GM12878 (cell line): ENCODE results near the gene SSR1. TPM values are rescaled to one million over a fixed set of nuclear protein-coding genes. Genes with fewer than 3 reads are reported as not detected.

Experiments
- ATAC-seq: fragments of 200-7000 bp; cut with Tn5 transposase; 3 replicates; pipeline ENCODE4 v1.9.1; 2020; ENCODE audit warnings: mild to moderate bottlenecking, moderate library complexity
- BruUV-seq: library from RNA; stranded (reverse); fragments of 400-500 nt; replicated peaks from 2 replicates; lab custom pipeline; 2021; lab: Mats Ljungman, UMichigan
- CTCF ChIA-PET: fragments of 300-600 bp; sonication (Branson Sonifier 250); formaldehyde crosslinking; extraction: SDS; loops from one replicate; lab custom pipeline; 2021; ENCODE audit warnings: inconsistent platforms; lab: Yijun Ruan, JAX
- POLR2A ChIA-PET: fragments of 350-600 bp; formaldehyde crosslinking; extraction: SDS; loops from one replicate; lab custom pipeline; 2021; ENCODE audit warnings: inconsistent platforms; lab: Charles Lee
- RAD21 ChIA-PET: fragments of 300-600 bp; sonication (Branson Sonifier 250); formaldehyde crosslinking; loops from one replicate; lab custom pipeline; 2023; ENCODE audit warnings: antibody characterized with exemption; ENCODE audit not compliant: unreplicated experiment; lab: Charles Lee
- SMC1A ChIA-PET: fragments of 300-600 bp; sonication (Branson Sonifier 250); formaldehyde crosslinking; loops from one replicate; lab custom pipeline; 2023; ENCODE audit not compliant: unreplicated experiment, uncharacterized antibody; lab: Charles Lee
- DNase-seq: peaks from one replicate; pipeline ENCODE4 v3.0.0-alpha.2; 2011; ENCODE audit warnings: low read depth, low spot score
- FAIRE-seq: peaks from 3 replicates; lab custom pipeline; 2011; peaks lifted over from hg19 to GRCh38; lab: Jason Lieb, UNC
- H2AFZ ChIP-seq: 2 replicates; pipeline ENCODE4 v1.6.0; 2011; ENCODE audit warnings: low read depth, low read length, control low read depth; ENCODE audit not compliant: control insufficient read depth
- H3K27ac ChIP-seq: 2 replicates; pipeline ENCODE4 v1.5.1; 2011; ENCODE audit warnings: control low read depth; ENCODE audit not compliant: control insufficient read depth, insufficient read depth
- H3K27me3 ChIP-seq, 2 experiments: replicated peaks in 1 of 2; 2 replicates each; pipeline versions ENCODE4 v1.6.0 to v1.6.1; 2011; ENCODE audit warnings: low read length in 1 of 2; ENCODE audit not compliant: control insufficient read depth in 2 of 2, insufficient read depth in 2 of 2
- H3K36me3 ChIP-seq, 2 experiments: 2 replicates each; pipeline ENCODE4 v1.5.1; 2011; ENCODE audit warnings: low read length in 1 of 2; ENCODE audit not compliant: control insufficient read depth in 2 of 2, insufficient read depth in 2 of 2
- H3K4me1 ChIP-seq: 2 replicates; pipeline ENCODE4 v1.6.1; 2011; ENCODE audit warnings: mild to moderate bottlenecking, low read length, moderate library complexity, mixed read lengths; ENCODE audit not compliant: control insufficient read depth, insufficient read depth
- H3K4me2 ChIP-seq: 2 replicates; pipeline ENCODE4 v1.6.0; 2011; ENCODE audit warnings: control low read depth; ENCODE audit not compliant: control insufficient read depth, insufficient read depth
- H3K4me3 ChIP-seq: fragments of 200-600 bp; sonication (generic); 2 replicates; pipeline ENCODE4 v1.5.1; 2016
- H3K79me2 ChIP-seq: 2 replicates; pipeline ENCODE4 v1.6.0; 2011; ENCODE audit warnings: low read length; ENCODE audit not compliant: control insufficient read depth, insufficient read depth
- H3K9ac ChIP-seq: 2 replicates; pipeline ENCODE4 v1.8.0; 2011; ENCODE audit warnings: low read length, control low read depth, mixed read lengths; ENCODE audit not compliant: control insufficient read depth, insufficient read depth
- H3K9me3 ChIP-seq: replicated peaks from 3 replicates; pipeline ENCODE4 v1.5.1; 2011; ENCODE audit warnings: mild to moderate bottlenecking, low read length; ENCODE audit not compliant: control insufficient read depth, insufficient read depth
- H4K20me1 ChIP-seq: 2 replicates; pipeline ENCODE4 v1.6.0; 2011; ENCODE audit not compliant: control insufficient read depth, insufficient read depth
- BCL11A ChIP-seq: IDR thresholded peaks from 2 replicates; pipeline ENCODE4 v1.6.1; 2011; ENCODE audit warnings: low read depth, low read length
- CEBPB ChIP-seq, 2 experiments: fragments of 150-350 bp in 1 of 2; IDR thresholded peaks; 2 replicates each; pipeline ENCODE4 v1.6.1; 2012 to 2014; ENCODE audit warnings: low read depth in 2 of 2, low read length in 2 of 2, borderline replicate concordance in 1 of 2, inconsistent platforms in 1 of 2
- EED ChIP-seq: sonication (generic); IDR thresholded peaks from 2 replicates; pipeline ENCODE4 v1.6.1; 2016; ENCODE audit warnings: antibody characterized with exemption, low read depth
- IKZF2 ChIP-seq, 2 experiments: fragments of 450-650 bp; IDR thresholded peaks; 2 replicates each; pipeline ENCODE4 v1.6.1; 2017; ENCODE audit warnings: mild to moderate bottlenecking in 2 of 2, moderate library complexity in 2 of 2
- MTA2 ChIP-seq: fragments of 450-650 bp; IDR thresholded peaks from 2 replicates; pipeline ENCODE4 v1.6.1; 2016; ENCODE audit warnings: low read depth, mild to moderate bottlenecking, moderate library complexity
- NKRF ChIP-seq: fragments of 450-650 bp; conservative IDR thresholded peaks from 2 replicates; pipeline ENCODE4 v1.6.1; 2017; ENCODE audit warnings: mild to moderate bottlenecking, moderate library complexity
- PKNOX1 ChIP-seq: fragments of 450-650 bp; IDR thresholded peaks from 2 replicates; pipeline ENCODE4 v1.6.1; 2016; ENCODE audit warnings: mild to moderate bottlenecking
- PML ChIP-seq: IDR thresholded peaks from 2 replicates; pipeline ENCODE4 v1.6.1; 2012; ENCODE audit warnings: low read length, inconsistent platforms
- RAD21 ChIP-seq: IDR thresholded peaks from 2 replicates; pipeline ENCODE4 v1.6.1; 2011; ENCODE audit warnings: mild to moderate bottlenecking, low read depth, low read length, moderate library complexity; ENCODE audit not compliant: insufficient read depth
- RB1 ChIP-seq: fragments of 450-650 bp; formaldehyde crosslinking; IDR thresholded peaks from 2 replicates; pipeline ENCODE4 v1.6.1; 2017; ENCODE audit warnings: mild to moderate bottlenecking, borderline replicate concordance
- RELA ChIP-seq: fragments of 450-650 bp; IDR thresholded peaks from 2 replicates; pipeline ENCODE4 v1.8.0; 2014; ENCODE audit warnings: borderline replicate concordance; ENCODE audit not compliant: partially characterized antibody
- ZBTB11 ChIP-seq: fragments of 450-650 bp; formaldehyde crosslinking; IDR thresholded peaks from 2 replicates; pipeline ENCODE4 v1.5.0; 2022; ENCODE audit warnings: mild to moderate bottlenecking, missing genetic modification characterization
- ZNF274 ChIP-seq: IDR thresholded peaks from one replicate; pipeline ENCODE4 v1.8.0; 2011; ENCODE audit not compliant: insufficient read length, insufficient read depth
- ZZZ3 ChIP-seq: IDR thresholded peaks from 2 replicates; pipeline ENCODE4 v1.6.1; 2011; ENCODE audit warnings: low read depth; ENCODE audit not compliant: control insufficient read depth, insufficient read length
- WGBS: methylation state at CpG from one replicate; pipeline ENCODE4 v1.1.6; 2016; ENCODE audit warnings: low lambda C conversion rate; ENCODE audit not compliant: insufficient replicate concordance, insufficient coverage; ENCODE audit errors: missing lambda C conversion rate; 5-methylcytosine and 5-hydroxymethylcytosine counted together
- in situ Hi-C: fragments of 300-500 bp; cut with MboI; formaldehyde crosslinking; loops from 9 replicates; pipeline ENCODE4 v1.14.3; 2018; ENCODE audit warnings: mixed read lengths
- intact Hi-C: fragments of 100-400 bp; cut with micrococcal nuclease; formaldehyde crosslinking; loops from one replicate; pipeline ENCODE4 v1.14.2; 2022; ENCODE audit not compliant: unreplicated experiment
- polyA plus RNA-seq, 11 experiments: library from polyadenylated mRNA; depleted of rRNA in 4 of 11; unstranded in 6 of 11; stranded (reverse) in 5 of 11; fragments of >200 nt; fragmentation: Nextera tagmentation in 4 of 11; fragmentation: Illumina TruSeq in 1 of 11; extraction: Ambion mirVana in 4 of 11; extraction: Trizol in 1 of 11; gene quantifications; 1 replicate in 1 of 11; 2 replicates in 10 of 11; pipeline versions ENCODE4 v1.2.1 to v1.2.3, GENCODE V29; 2011 to 2016; ENCODE audit warnings: inconsistent platforms in 2 of 11, missing spikeins in 2 of 11, low read depth in 1 of 11
- total RNA-seq, 4 experiments: library from RNA; depleted of rRNA in 3 of 4; stranded (reverse); fragments of >200 nt in 3 of 4; fragmentation: Illumina TruSeq in 1 of 4; extraction: Trizol in 1 of 4; gene quantifications; 2 replicates each; pipeline versions ENCODE4 v1.2.1 to v1.2.3, GENCODE V29; 2013 to 2021

Gene SSR1
- total and polyA plus RNA-seq, 10 of the 15 experiments (the other 5 are each of a cell fraction or from before 2014, with no cell fraction given): 42.0 to 209 (median 128) TPM

- TF ChIP-seq CEBPB (IDR thresholded peaks at IDR 0.05; ENCODE audit: borderline replicate concordance in 1 of 2, low read depth in 2 of 2, low read length in 2 of 2): no peak
These were observed 22.9 kb downstream of the SSR1 start (continued) for GRCh38 chr6:7290079-7290478.

- no peak for FAIRE-seq
- ChIA-PET SMC1A (interaction anchor here (0.5 to 2.7 kb wide), 10 partner anchors 8 to 331 kb away, joined by 3 to 9 read pairs (median 4); no protein-coding TSS in a partner anchor), CTCF (interaction anchor here (0.7 to 1.9 kb wide), 6 partner anchors 8 to 622 kb away, joined by 3 to 17 read pairs (median 4); no protein-coding TSS in a partner anchor), RAD21 (interaction anchor here (2.8 kb wide), 1 partner anchor 8 kb away, joined by 9 read pairs; no protein-coding TSS in a partner anchor), POLR2A (interaction anchor here (0.6 to 1.4 kb wide), 5 partner anchors 21 to 127 kb away, joined by 3 to 6 read pairs (median 3); no protein-coding TSS in a partner anchor)
- ATAC-seq: no peak
- no peak overlapping the region for H2AFZ ChIP-seq
- H3K79me2 ChIP-seq: no peaks in the 10 kb centered on the region
- peaks cover 1 to 13% of the 10 kb centered on the region in 2 experiments for H3K36me3 ChIP-seq
- in situ Hi-C loops (no loop called here), intact Hi-C loops (no loop called here)
- H3K9ac ChIP-seq: no peak overlapping the region
- H3K9me3 ChIP-seq: no peaks in the 10 kb centered on the region
- no peaks in the 10 kb centered on the region for H3K4me1 ChIP-seq
- no peaks in the 10 kb centered on the region for H4K20me1 ChIP-seq
- H3K27ac ChIP-seq: no peak overlapping the region
- H3K4me3 ChIP-seq: no peak overlapping the region
- BruUV-seq: no TSS peak
- H3K27me3 ChIP-seq: no peaks in the 10 kb centered on the region
- no peak overlapping the region for H3K4me2 ChIP-seq
- 97% methylated on average over 6 of the region's 6 CpGs for WGBS
- DNase-seq: no peak
- no peak for TF ChIP-seq BCL11A
- TF ChIP-seq RB1: no peak
- TF ChIP-seq RAD21: no peak
- TF ChIP-seq ZZZ3: no peak
- no peak for TF ChIP-seq ZBTB11
- no peak for TF ChIP-seq PML
- no peak for TF ChIP-seq EED
- no peak for TF ChIP-seq PKNOX1
- no peak for TF ChIP-seq MTA2
- TF ChIP-seq ZNF274: no peak
- no peak for TF ChIP-seq IKZF2 (IDR thresholded peaks at IDR 0.05)
- TF ChIP-seq NKRF: no peak
- TF ChIP-seq RELA: no peak
These were observed 27.6 kb downstream of the SSR1 start for GRCh38 chr6:7285416-7285815.
